KMS-11 (cell line): Measurements from ENCODE around the gene DENND6B.

Source experiments
- H2AFZ ChIP-seq: fragments of 200-600 bp; sonication (generic); 2 replicates; pipeline ENCODE4 v1.6.1; 2016; ENCODE audit warnings: antibody characterized with exemption, mixed run types, low read depth
- H3K27ac ChIP-seq: fragments of 200-600 bp; sonication (generic); 2 replicates; pipeline ENCODE4 v1.6.1; 2016; ENCODE audit warnings: mild to moderate bottlenecking, mixed run types
- H3K27me3 ChIP-seq: fragments of 200-600 bp; sonication (generic); 2 replicates; pipeline ENCODE4 v1.6.1; 2017; ENCODE audit warnings: mild to moderate bottlenecking, low read depth, mixed run types, moderate library complexity; ENCODE audit not compliant: insufficient read depth
- H3K36me3 ChIP-seq: fragments of 200-600 bp; sonication (generic); 2 replicates; pipeline ENCODE4 v1.6.1; 2017; ENCODE audit warnings: mild to moderate bottlenecking, mixed run types; ENCODE audit not compliant: insufficient read depth
- H3K4me1 ChIP-seq: fragments of 200-600 bp; sonication (generic); 2 replicates; pipeline ENCODE4 v1.6.1; 2016; ENCODE audit warnings: mild to moderate bottlenecking, low read depth, mixed run types; ENCODE audit not compliant: poor library complexity, severe bottlenecking
- H3K4me2 ChIP-seq: fragments of 200-600 bp; sonication (generic); 2 replicates; pipeline ENCODE4 v1.7.0; 2016; ENCODE audit warnings: mild to moderate bottlenecking, mixed run types
- H3K4me3 ChIP-seq: fragments of 200-600 bp; sonication (generic); IDR thresholded peaks from 2 replicates; pipeline ENCODE4 v1.6.1; 2017; ENCODE audit warnings: low read depth, low read length, mixed read lengths; ENCODE audit not compliant: insufficient read depth
- H3K79me2 ChIP-seq: fragments of 200-600 bp; sonication (generic); 2 replicates; pipeline ENCODE4 v1.6.1; 2016; ENCODE audit warnings: low read depth, mixed run types; ENCODE audit not compliant: insufficient read depth
- H3K9ac ChIP-seq: fragments of 200-600 bp; sonication (generic); 2 replicates; pipeline ENCODE4 v1.6.1; 2016; ENCODE audit warnings: mild to moderate bottlenecking, mixed run types
- H4K20me1 ChIP-seq: fragments of 200-600 bp; sonication (generic); 2 replicates; pipeline ENCODE4 v1.6.1; 2016; ENCODE audit warnings: mild to moderate bottlenecking, mixed run types; ENCODE audit not compliant: insufficient read depth
- TF ChIP-seq, protein P1 (sequence below): fragments of 200-600 bp; sonication (generic); conservative IDR thresholded peaks from 2 replicates; pipeline ENCODE4 v1.6.1; 2017; ENCODE audit warnings: low read depth, mild to moderate bottlenecking, antibody characterized with exemption, low read length, moderate library complexity, mixed read lengths

The DENND6B gene

DNA sequence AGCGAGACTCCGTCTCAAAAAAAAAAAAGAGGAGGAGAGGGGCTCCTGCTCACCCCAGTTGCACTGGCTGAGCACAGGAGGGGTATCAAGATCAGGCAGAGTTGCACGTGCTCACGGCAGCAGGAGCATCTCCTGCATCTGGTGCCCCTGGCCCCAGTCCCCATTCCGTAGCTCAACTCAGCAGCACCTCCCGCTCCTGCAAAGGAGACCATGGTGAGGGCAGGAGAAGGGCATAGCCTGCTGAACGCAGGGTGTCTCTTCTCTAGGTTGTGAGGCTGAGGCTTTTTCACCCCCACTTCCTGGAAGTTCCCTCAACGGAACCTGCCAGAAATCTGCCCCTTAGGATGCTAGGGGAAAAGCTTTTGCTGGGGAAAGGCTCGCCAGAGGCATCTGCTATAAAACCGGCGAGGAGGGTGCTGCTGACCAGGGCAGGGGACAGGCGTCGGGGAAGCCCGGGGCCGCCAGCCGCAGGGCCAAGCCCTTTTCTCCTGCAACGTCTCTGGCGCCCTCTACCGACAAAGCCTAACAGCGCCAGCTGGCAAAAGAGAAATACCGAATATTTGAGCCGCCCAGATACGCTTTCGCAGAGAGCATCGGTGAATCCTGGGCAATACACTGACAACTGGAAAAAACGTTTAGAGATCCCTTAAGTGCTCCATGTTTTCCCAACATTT, 15.3 kb upstream of the DENND6B start:
- peak overlapping the region; percentile 80 for H3K4me2 ChIP-seq
- TF ChIP-seq, protein P1, sequence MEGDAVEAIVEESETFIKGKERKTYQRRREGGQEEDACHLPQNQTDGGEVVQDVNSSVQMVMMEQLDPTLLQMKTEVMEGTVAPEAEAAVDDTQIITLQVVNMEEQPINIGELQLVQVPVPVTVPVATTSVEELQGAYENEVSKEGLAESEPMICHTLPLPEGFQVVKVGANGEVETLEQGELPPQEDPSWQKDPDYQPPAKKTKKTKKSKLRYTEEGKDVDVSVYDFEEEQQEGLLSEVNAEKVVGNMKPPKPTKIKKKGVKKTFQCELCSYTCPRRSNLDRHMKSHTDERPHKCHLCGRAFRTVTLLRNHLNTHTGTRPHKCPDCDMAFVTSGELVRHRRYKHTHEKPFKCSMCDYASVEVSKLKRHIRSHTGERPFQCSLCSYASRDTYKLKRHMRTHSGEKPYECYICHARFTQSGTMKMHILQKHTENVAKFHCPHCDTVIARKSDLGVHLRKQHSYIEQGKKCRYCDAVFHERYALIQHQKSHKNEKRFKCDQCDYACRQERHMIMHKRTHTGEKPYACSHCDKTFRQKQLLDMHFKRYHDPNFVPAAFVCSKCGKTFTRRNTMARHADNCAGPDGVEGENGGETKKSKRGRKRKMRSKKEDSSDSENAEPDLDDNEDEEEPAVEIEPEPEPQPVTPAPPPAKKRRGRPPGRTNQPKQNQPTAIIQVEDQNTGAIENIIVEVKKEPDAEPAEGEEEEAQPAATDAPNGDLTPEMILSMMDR, result peak; percentile 85
- H3K27me3 ChIP-seq, result no peaks in the 10 kb centered on the region
- H3K36me3 ChIP-seq, result no peaks in the 10 kb centered on the region
- peak overlapping the region; percentile 66 for H3K27ac ChIP-seq
- no peak overlapping the region for H3K4me3 ChIP-seq
- peak overlapping the region; percentile 37; the same call in 1 of the 2 replicates for H3K9ac ChIP-seq
- H3K4me1 ChIP-seq, result no peaks in the 10 kb centered on the region
- H4K20me1 ChIP-seq, result no peaks in the 10 kb centered on the region
- H2AFZ ChIP-seq, result peak overlapping the region; percentile 66
- H3K79me2 ChIP-seq, result no peaks in the 10 kb centered on the region

DNA sequence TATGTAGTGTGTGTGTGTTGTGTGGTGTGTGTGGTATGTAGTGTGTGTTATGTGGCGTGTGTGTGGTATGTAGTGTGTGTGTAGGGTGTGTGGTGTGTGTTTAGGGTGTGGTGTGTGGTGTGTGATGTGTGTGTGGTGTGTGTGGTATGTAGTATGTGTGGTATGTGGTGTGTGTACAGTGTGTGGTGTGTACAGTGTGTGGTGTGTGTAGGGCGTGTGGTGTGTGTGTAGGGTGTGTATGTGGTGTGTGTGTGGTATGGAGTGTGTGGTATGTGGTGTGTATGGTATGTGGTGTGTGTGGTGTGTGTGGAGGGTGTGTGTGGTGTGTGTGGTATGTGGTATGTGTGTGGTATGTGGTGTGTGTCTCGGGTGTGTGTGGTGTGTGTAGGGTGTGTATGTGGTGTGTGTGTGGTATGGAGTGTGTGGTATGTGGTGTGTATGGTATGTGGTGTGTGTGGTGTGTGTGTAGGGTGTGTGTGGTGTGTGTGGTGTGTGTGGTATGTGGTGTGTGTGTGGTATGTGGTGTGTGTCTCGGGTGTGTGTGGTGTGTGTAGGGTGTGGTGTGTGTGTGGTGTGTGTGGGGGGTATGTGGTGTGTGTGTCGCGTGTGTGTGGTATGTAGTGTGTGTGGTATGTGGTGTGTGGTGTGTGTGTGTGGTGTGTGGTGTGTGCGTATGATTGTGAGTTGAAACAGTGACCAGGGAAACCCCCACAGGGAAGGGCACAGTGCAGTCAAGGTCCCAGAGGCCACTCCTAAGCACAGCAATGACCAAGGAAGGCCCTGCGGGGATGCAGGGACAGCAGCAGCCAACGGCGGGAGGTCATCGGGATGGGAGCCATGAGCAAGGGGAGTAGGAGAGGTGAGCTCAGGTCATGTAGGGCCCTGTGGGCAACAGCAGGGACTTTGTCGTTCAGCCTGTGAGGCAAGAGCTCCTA, 13.4 kb upstream of the DENND6B start:
- Histone ChIP-seq H3K79me2 (no peaks in the 10 kb centered on the region), H3K27ac (no peak overlapping the region), H4K20me1 (no peaks in the 10 kb centered on the region), H3K36me3 (no peaks in the 10 kb centered on the region), H3K4me2 (no peak overlapping the region), H3K4me3 (no peak overlapping the region), H2AFZ (no peak overlapping the region), H3K9ac (no peak overlapping the region), H3K27me3 (no peaks in the 10 kb centered on the region), H3K4me1 (no peaks in the 10 kb centered on the region)
- TF ChIP-seq, protein P1, result no peak

DNA sequence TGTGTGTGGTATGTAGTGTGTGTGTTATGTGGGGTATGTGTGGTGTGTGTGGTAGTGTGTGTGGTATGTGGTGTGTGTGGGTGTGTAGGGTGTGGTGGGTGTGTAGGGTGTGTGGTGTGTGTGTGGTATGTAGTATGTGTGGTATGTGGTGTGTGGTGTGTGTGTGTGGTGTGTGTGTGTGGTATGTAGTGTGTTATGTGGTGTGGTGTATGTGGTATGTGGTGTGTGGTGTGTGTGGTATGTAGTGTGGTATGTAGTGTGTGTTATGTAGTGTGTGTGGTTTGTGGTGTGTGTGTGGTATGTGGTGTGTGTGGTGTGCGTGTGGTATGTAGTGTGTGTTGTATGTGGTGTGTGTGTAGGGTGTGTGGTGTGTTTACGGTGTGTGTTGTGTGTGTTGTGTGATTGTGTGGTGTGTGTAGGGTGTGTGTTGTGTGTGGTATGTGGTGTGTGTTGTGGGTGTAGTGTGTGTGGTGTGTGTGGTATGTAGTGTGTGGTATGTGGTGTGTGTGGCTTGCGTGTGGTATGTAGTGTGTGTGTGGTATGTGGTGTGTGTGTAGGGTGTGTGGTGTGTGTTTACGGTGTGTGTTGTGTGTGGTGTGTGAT, 12.1 kb upstream of the DENND6B start:
- Histone ChIP-seq H3K4me3 (no peak overlapping the region), H3K4me2 (no peak overlapping the region), H4K20me1 (no peaks in the 10 kb centered on the region), H3K4me1 (no peaks in the 10 kb centered on the region), H3K27me3 (no peaks in the 10 kb centered on the region), H3K9ac (no peak overlapping the region), H3K36me3 (no peaks in the 10 kb centered on the region), H3K79me2 (no peaks in the 10 kb centered on the region), H2AFZ (no peak overlapping the region), H3K27ac (no peak overlapping the region)
- TF ChIP-seq, protein P1, result no peak

DNA sequence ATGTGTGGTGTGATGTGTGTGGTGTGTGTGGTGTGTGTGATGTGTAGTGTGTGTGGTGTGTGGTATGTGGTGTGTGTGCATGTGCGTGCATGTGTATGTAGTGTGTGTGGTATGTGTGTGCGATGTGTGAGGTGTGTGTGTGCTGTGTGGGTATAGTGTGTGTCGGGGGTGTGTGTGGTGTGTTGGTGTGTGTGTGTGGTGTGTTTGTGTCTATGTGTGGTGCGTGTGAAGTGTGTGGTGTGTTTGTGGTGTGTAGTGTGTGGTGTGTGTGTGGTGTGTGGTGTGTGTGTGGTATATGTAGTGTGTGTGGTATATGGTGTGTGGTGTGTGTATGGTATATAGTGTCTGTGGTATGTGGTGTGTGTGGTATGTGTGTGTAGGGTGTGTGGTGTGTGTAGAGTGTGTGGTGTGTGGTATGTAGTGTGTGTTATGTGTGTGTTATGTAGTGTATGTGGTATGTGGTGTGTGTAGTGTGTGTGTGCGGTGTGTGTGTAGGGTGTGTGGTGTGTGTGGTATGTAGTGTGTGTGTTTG, 11.3 kb upstream of the DENND6B start:
- no peaks in the 10 kb centered on the region for H3K79me2 ChIP-seq
- no peak overlapping the region for H3K27ac ChIP-seq
- no peak overlapping the region for H3K4me3 ChIP-seq
- TF ChIP-seq, protein P1, result no peak
- no peaks in the 10 kb centered on the region for H3K27me3 ChIP-seq
- H3K36me3 ChIP-seq, result no peaks in the 10 kb centered on the region
- no peak overlapping the region for H3K4me2 ChIP-seq
- no peak overlapping the region for H2AFZ ChIP-seq
- no peaks in the 10 kb centered on the region for H4K20me1 ChIP-seq
- H3K4me1 ChIP-seq, result no peaks in the 10 kb centered on the region
- no peak overlapping the region for H3K9ac ChIP-seq
